ENCODE results near the gene WNT3A. TPM values are rescaled to one million over a fixed set of nuclear protein-coding genes. Genes with fewer than 3 reads are reported as not detected.
"Not testable (repeated sequence)": the region's sequence is repeated elsewhere in the genome, so short reads cannot be mapped to it uniquely, and the experiment has no call there.

Gene WNT3A
- total RNA-seq, 2 donors from 2014 or later = not detected

- not testable (repeated sequence) for H3K27ac ChIP-seq; H3K4me1 ChIP-seq (ENCODE audit: control insufficient read depth in 1 of 2, low read depth in 2 of 2); H3K36me3 ChIP-seq; ATAC-seq (ENCODE audit: insufficient number of reproducible peaks, low FRiP score, low read depth); H3K9me3 ChIP-seq; H3K4me3 ChIP-seq; DNase-seq (ENCODE audit: low spot score); H3K27me3 ChIP-seq (replicated peaks; ENCODE audit: insufficient read depth)
These were observed 35.6 kb upstream of the WNT3A start for GRCh38 chr1:227971216-227971615.

- not testable (repeated sequence) for ATAC-seq (ENCODE audit: insufficient number of reproducible peaks, low FRiP score, low read depth); H3K27me3 ChIP-seq (replicated peaks; ENCODE audit: insufficient read depth); H3K4me1 ChIP-seq (ENCODE audit: control insufficient read depth in 1 of 2, low read depth in 2 of 2); DNase-seq (ENCODE audit: low spot score); H3K36me3 ChIP-seq; H3K4me3 ChIP-seq; H3K9me3 ChIP-seq; H3K27ac ChIP-seq
These were observed 35.0 kb upstream of the WNT3A start for GRCh38 chr1:227971643-227972282.

DNA sequence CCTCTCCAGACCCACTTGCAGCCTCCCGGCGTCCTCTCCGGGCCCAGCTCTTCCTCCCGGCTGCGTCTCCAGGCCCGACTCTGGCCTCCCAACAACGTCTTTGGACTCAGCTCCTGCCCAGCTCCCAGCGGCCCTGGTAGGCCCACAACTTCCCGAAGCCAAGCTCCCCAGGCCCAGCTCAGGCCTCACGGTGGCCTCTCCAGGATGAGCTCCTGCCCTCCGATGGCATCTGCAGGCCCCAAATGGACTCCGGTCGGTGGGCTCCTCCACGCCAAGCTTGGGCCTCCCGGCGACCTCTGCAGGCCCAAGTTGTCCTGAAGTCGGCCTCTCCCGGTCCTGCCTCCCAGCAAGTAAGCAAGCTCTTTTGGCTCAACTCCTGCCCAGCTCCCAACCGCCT is 34.5 kb upstream of the WNT3A start:
- DNase-seq (ENCODE audit: low spot score); H3K36me3 ChIP-seq; ATAC-seq (ENCODE audit: insufficient number of reproducible peaks, low FRiP score, low read depth); H3K27me3 ChIP-seq (replicated peaks; ENCODE audit: insufficient read depth); H3K4me1 ChIP-seq (ENCODE audit: control insufficient read depth in 1 of 2, low read depth in 2 of 2); H3K4me3 ChIP-seq; H3K9me3 ChIP-seq; H3K27ac ChIP-seq: not testable (repeated sequence)

DNA sequence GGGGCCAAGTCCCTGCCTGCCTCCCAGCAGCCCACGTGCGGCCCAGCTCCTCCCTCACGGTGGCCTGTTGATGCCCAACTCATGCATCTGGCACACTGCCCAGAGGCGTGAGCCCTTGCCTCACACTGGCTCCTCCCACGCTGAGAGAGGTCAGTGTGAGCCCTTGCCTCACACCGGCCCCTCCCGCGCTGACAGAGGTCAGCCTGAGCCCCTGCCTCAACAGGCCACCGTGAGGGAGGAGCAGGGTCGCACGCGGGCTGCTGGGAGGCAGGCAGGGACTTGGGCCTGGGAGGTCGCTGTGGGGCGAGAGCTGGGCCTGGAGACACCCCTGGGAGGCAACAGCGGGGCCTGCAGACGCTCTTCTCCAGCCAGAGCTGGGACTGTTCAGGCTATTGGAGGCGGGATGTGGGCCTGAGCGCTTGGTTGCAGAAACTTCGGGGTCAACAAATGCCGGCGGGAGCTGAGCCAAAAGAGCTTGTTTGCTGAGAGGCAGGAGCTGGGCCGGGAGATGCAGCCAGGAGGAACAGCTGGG is 33.9 kb upstream of the WNT3A start:
- H3K27ac ChIP-seq; ATAC-seq (ENCODE audit: insufficient number of reproducible peaks, low FRiP score, low read depth); DNase-seq (ENCODE audit: low spot score); H3K36me3 ChIP-seq; H3K4me3 ChIP-seq; H3K9me3 ChIP-seq; H3K4me1 ChIP-seq (ENCODE audit: control insufficient read depth in 1 of 2, low read depth in 2 of 2); H3K27me3 ChIP-seq (replicated peaks; ENCODE audit: insufficient read depth): not testable (repeated sequence)

DNA sequence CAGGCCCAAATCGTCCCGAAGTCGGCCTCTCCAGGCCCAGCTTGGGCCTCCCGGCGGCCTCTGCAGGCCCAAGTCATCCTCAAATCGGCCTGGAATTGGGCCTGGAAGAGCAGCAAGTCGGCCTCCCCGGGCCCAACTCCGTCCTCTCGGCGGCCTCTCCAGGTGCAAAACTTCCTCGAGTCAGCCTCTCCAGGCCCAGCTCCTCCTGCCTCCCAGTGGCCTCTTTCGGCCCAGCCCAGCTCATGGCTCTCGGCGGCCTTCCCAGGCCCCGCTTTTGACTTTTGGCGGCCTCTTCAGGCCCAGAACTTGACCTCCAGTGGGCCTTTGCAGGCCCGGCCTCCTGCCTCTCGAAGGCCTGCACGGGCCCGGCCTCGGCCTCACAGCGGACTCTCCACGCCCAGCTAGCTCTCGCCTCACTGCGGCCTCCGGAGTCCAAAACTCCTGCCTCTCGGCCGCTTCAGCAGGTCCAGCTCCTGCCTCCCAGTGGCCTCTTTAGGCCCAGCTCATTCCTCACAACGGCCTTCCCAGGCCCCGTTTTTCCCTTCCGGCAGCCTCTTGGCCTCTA is 33.0 kb upstream of the WNT3A start:
- H3K9me3 ChIP-seq; H3K27me3 ChIP-seq (replicated peaks; ENCODE audit: insufficient read depth); H3K27ac ChIP-seq; ATAC-seq (ENCODE audit: insufficient number of reproducible peaks, low FRiP score, low read depth); DNase-seq (ENCODE audit: low spot score); H3K36me3 ChIP-seq; H3K4me1 ChIP-seq (ENCODE audit: control insufficient read depth in 1 of 2, low read depth in 2 of 2); H3K4me3 ChIP-seq: not testable (repeated sequence)

GRCh38 chr1:227975583-227976283 is 31.1 kb upstream of the WNT3A start:
- not testable (repeated sequence) for H3K4me3 ChIP-seq; DNase-seq (ENCODE audit: low spot score); H3K27ac ChIP-seq; H3K27me3 ChIP-seq (replicated peaks; ENCODE audit: insufficient read depth); H3K9me3 ChIP-seq; ATAC-seq (ENCODE audit: insufficient number of reproducible peaks, low FRiP score, low read depth); H3K4me1 ChIP-seq (ENCODE audit: control insufficient read depth in 1 of 2, low read depth in 2 of 2); H3K36me3 ChIP-seq

- no peak for DNase-seq (ENCODE audit: low spot score)
- no peak overlapping the region for H3K4me3 ChIP-seq
- H3K36me3 ChIP-seq = no peaks in the 10 kb centered on the region
- peaks cover 7% of the 10 kb centered on the region for H3K9me3 ChIP-seq
- TF ChIP-seq, protein P1, sequence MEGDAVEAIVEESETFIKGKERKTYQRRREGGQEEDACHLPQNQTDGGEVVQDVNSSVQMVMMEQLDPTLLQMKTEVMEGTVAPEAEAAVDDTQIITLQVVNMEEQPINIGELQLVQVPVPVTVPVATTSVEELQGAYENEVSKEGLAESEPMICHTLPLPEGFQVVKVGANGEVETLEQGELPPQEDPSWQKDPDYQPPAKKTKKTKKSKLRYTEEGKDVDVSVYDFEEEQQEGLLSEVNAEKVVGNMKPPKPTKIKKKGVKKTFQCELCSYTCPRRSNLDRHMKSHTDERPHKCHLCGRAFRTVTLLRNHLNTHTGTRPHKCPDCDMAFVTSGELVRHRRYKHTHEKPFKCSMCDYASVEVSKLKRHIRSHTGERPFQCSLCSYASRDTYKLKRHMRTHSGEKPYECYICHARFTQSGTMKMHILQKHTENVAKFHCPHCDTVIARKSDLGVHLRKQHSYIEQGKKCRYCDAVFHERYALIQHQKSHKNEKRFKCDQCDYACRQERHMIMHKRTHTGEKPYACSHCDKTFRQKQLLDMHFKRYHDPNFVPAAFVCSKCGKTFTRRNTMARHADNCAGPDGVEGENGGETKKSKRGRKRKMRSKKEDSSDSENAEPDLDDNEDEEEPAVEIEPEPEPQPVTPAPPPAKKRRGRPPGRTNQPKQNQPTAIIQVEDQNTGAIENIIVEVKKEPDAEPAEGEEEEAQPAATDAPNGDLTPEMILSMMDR (IDR thresholded peaks at IDR 0.05) = no peak
- H3K27me3 ChIP-seq (replicated peaks; ENCODE audit: insufficient read depth) = no peaks in the 10 kb centered on the region
- ATAC-seq (ENCODE audit: insufficient number of reproducible peaks, low FRiP score, low read depth) = no peak
- H3K4me1 ChIP-seq (ENCODE audit: control insufficient read depth in 1 of 2, low read depth in 2 of 2) = no peaks in the 10 kb centered on the region
- H3K27ac ChIP-seq = no peak overlapping the region
These were observed 19.6 kb upstream of the WNT3A start for GRCh38 chr1:227987181-227987580.

DNA sequence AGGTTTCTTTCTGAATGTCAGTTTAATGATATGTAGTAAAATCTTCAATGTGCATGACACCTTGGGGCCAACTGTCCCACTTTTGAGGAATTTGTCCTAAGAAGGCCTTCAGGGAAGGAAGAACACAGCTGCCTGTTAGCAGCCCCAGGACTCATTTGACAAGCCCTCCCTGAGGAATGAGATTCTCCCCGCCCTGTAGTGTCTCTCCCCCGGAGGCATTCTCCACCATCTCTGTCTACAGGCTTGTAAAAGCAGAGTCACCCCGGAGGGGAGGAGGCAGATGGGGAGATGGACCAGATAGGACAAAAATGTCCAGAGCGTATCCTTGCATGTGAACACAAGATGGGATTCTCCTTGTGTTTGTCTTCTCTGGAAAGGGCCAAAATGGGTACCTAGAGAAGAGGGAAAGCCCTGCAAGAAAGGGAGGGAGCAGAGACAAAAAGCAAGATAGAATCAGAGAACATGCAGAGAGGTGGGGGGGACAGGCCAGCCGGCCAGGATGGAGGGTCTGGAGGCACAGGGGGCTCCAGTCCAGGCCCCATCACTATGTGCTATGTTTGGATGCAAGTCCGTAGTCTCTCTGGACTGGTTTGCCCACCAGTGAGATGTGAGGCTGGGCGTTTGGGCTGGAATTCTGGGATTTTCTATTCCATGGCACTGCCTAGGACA is 12.0 kb upstream of the WNT3A start:
- H3K27me3 ChIP-seq (replicated peaks; ENCODE audit: insufficient read depth) = no peaks in the 10 kb centered on the region
- H3K4me3 ChIP-seq = no peak overlapping the region
- no peaks in the 10 kb centered on the region for H3K36me3 ChIP-seq
- TF ChIP-seq, protein P1 (IDR thresholded peaks at IDR 0.05) = no peak
- no peak for ATAC-seq (ENCODE audit: insufficient number of reproducible peaks, low FRiP score, low read depth)
- H3K27ac ChIP-seq = no peak overlapping the region
- H3K9me3 ChIP-seq = peaks cover 13% of the 10 kb centered on the region
- H3K4me1 ChIP-seq (ENCODE audit: control insufficient read depth in 1 of 2, low read depth in 2 of 2) = no peaks in the 10 kb centered on the region
- no peak for DNase-seq (ENCODE audit: low spot score)
